ENCODE results near the gene AP4M1.

AP4M1 gene

GRCh38 chr7:100157334-100158228 lies 56.1 kb downstream of the AP4M1 start:
- DNase-seq (ENCODE audit: low read depth in 2 of 2), result no peak

Data from stimulated activated CD8-positive, alpha-beta memory T cell treated with anti-CD3 and anti-CD28 coated beads, Interleukin-15, amount 100 ng/mL, for 4 hours (primary cell).